Endodermal cell (in vitro differentiated cells): ENCODE results near the gene THAP10. TPM values are rescaled to one million over a fixed set of nuclear protein-coding genes. Genes with fewer than 3 reads are reported as not detected.
"Not testable (repeated sequence)": the region's sequence is repeated elsewhere in the genome, so short reads cannot be mapped to it uniquely, and the experiment has no call there.

Source experiments
- DNase-seq: peaks from one replicate; pipeline ENCODE4 v3.0.0-alpha.2; 2017
- H3K27ac ChIP-seq: 2 replicates; pipeline ENCODE4 v1.5.1; 2013; ENCODE audit warnings: mild to moderate bottlenecking, low read depth, low read length, moderate library complexity
- H3K27me3 ChIP-seq: 2 replicates; pipeline ENCODE4 v1.6.1; 2013; ENCODE audit warnings: mild to moderate bottlenecking, low read length, moderate library complexity; ENCODE audit not compliant: insufficient read depth, control insufficient read depth, poor library complexity, severe bottlenecking
- H3K36me3 ChIP-seq: 2 replicates; pipeline ENCODE4 v1.7.0; 2013; ENCODE audit warnings: mild to moderate bottlenecking, low read length, moderate library complexity; ENCODE audit not compliant: control insufficient read depth, insufficient read depth
- H3K4me1 ChIP-seq: one replicate; pipeline ENCODE4 v1.7.0; 2013; ENCODE audit warnings: low read length; ENCODE audit not compliant: control insufficient read depth, insufficient read depth
- H3K4me3 ChIP-seq: 2 replicates; pipeline ENCODE4 v1.5.1; 2013; ENCODE audit warnings: mild to moderate bottlenecking, low read length, moderate library complexity
- H3K9ac ChIP-seq: 2 replicates; pipeline ENCODE4 v1.6.1; 2013; ENCODE audit warnings: mild to moderate bottlenecking, low read length, moderate library complexity; ENCODE audit not compliant: poor library complexity, severe bottlenecking; ENCODE audit errors: extremely low read depth
- H3K9me3 ChIP-seq: 2 replicates; pipeline ENCODE4 v1.6.1; 2013; ENCODE audit warnings: mild to moderate bottlenecking, low read length, moderate library complexity; ENCODE audit not compliant: control insufficient read depth
- H3K27ac Mint-ChIP-seq: 2 replicates; pipeline ENCODE4 v1.8.0; 2020; ENCODE audit warnings: mixed read lengths
- H3K27me3 Mint-ChIP-seq: 2 replicates; pipeline ENCODE4 v1.8.0; 2021; ENCODE audit warnings: mild to moderate bottlenecking, mixed read lengths; ENCODE audit not compliant: insufficient read depth
- H3K36me3 Mint-ChIP-seq: 2 replicates; pipeline ENCODE4 v1.8.0; 2020; ENCODE audit warnings: low read depth, mixed read lengths
- H3K4me1 Mint-ChIP-seq: 2 replicates; pipeline ENCODE4 v1.8.0; 2020; ENCODE audit warnings: mixed read lengths
- H3K4me3 Mint-ChIP-seq: 2 replicates; pipeline ENCODE4 v1.8.0; 2020; ENCODE audit warnings: mild to moderate bottlenecking, moderate library complexity, mixed read lengths
- H3K9me3 Mint-ChIP-seq: 2 replicates; pipeline ENCODE4 v1.8.0; 2020; ENCODE audit warnings: mild to moderate bottlenecking, mixed read lengths
- WGBS, 2 experiments: methylation state at CpG; one replicate each; pipeline versions ENCODE4 v1.1.5 to v1.1.7; 2013; ENCODE audit warnings: missing lambda C conversion rate in 2 of 2, mixed read lengths in 1 of 2; ENCODE audit not compliant: insufficient coverage in 1 of 2, insufficient read length in 1 of 2; 5-methylcytosine and 5-hydroxymethylcytosine counted together
- total RNA-seq, 2 donors: library from RNA; stranded (reverse); fragmentation: NEBNext Ultra II Directional in 1 of 2; extraction: Animal tissue kit (Norgen Biotek cat#: 25700) in 1 of 2; gene quantifications; 2 replicates in 1 of 2; 3 replicates in 1 of 2; pipeline ENCODE4 v1.2.1, GENCODE V29; 2021
- TF ChIP-seq, protein P1 (sequence below): fragments of 200-600 bp; sonication (generic); conservative IDR thresholded peaks from 2 replicates; pipeline ENCODE4 v1.5.0; 2021; ENCODE audit warnings: antibody characterized with exemption, mild to moderate bottlenecking

THAP10 gene
- total RNA-seq, 2 donors from 2014 or later: 2.4 to 6.1 TPM

DNA sequence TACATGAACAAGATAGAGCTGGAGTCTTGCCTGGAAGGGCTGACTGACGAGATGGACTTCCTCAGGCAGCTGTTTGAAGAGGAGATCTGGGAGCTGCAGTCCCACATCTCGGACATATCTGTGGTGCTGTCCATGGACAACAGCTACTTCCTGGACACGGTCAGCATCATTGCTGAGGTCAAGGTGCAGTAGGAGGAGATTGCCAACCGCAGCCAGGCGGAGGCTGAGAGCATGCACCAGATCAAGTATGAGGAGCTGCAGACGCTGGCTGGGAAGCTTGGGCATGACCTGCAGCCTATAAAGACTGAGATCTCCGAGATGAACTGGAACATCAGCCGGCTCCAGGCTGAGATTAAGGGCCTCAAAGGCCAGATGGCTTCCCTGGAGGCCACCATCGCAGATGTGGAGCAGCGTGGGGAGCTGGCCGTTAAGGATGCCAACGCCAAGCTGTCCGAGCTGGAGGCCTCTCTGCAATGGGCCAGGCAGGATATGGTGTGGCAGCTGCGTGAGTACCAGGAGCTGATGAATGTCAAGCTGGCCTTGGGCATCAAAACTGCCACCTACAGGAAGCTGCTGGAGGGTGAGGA, 32.8 kb downstream of the THAP10 start:
- Histone ChIP-seq H3K27ac (no peak overlapping the region), H3K36me3 (no peaks in the 10 kb centered on the region), H3K4me1 (no peaks in the 10 kb centered on the region), H3K27me3 (no peaks in the 10 kb centered on the region), H3K9me3 (no peaks in the 10 kb centered on the region), H3K9ac (no peak overlapping the region), H3K4me3 (no peak overlapping the region)
- Mint-ChIP-seq H3K27me3 (peaks cover 8% of the 10 kb centered on the region), H3K4me3 (no peak overlapping the region), H3K27ac (no peak overlapping the region), H3K9me3 (no peaks in the 10 kb centered on the region), H3K4me1 (peaks cover 4% of the 10 kb centered on the region), H3K36me3 (no peaks in the 10 kb centered on the region)
- TF ChIP-seq, protein P1, sequence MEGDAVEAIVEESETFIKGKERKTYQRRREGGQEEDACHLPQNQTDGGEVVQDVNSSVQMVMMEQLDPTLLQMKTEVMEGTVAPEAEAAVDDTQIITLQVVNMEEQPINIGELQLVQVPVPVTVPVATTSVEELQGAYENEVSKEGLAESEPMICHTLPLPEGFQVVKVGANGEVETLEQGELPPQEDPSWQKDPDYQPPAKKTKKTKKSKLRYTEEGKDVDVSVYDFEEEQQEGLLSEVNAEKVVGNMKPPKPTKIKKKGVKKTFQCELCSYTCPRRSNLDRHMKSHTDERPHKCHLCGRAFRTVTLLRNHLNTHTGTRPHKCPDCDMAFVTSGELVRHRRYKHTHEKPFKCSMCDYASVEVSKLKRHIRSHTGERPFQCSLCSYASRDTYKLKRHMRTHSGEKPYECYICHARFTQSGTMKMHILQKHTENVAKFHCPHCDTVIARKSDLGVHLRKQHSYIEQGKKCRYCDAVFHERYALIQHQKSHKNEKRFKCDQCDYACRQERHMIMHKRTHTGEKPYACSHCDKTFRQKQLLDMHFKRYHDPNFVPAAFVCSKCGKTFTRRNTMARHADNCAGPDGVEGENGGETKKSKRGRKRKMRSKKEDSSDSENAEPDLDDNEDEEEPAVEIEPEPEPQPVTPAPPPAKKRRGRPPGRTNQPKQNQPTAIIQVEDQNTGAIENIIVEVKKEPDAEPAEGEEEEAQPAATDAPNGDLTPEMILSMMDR: no peak
- DNase-seq: no peak
- WGBS, 2 experiments: 93 to 94% methylated on average over 12 to 14 of the region's 14 CpGs

GRCh38 chr15:70858614-70859321, 33.5 kb downstream of the THAP10 start:
- 93 to 96% methylated on average over 4 to 9 of the region's 9 CpGs for WGBS, 2 experiments
- H3K4me1 Mint-ChIP-seq, H3K9ac ChIP-seq, H3K4me3 Mint-ChIP-seq, H3K27ac Mint-ChIP-seq, H3K9me3 ChIP-seq, H3K9me3 Mint-ChIP-seq, H3K4me1 ChIP-seq, H3K4me3 ChIP-seq, H3K36me3 Mint-ChIP-seq, H3K27me3 Mint-ChIP-seq, H3K27ac ChIP-seq, H3K27me3 ChIP-seq, H3K36me3 ChIP-seq, DNase-seq: not testable (repeated sequence)

GRCh38 chr15:70857562-70858285, 34.5 kb downstream of the THAP10 start:
- Histone ChIP-seq H3K4me1 (no peaks in the 10 kb centered on the region), H3K9me3 (no peaks in the 10 kb centered on the region), H3K27me3 (no peaks in the 10 kb centered on the region), H3K9ac (no peak overlapping the region), H3K36me3 (no peaks in the 10 kb centered on the region), H3K27ac (no peak overlapping the region), H3K4me3 (no peak overlapping the region)
- 91 to 100% methylated on average over 2 to 3 of the region's 3 CpGs for WGBS, 2 experiments
- peaks cover 12% of the 10 kb centered on the region for H3K4me1 Mint-ChIP-seq
- no peaks in the 10 kb centered on the region for H3K36me3 Mint-ChIP-seq
- TF ChIP-seq, protein P1: no peak
- peaks cover 8% of the 10 kb centered on the region for H3K27me3 Mint-ChIP-seq
- no peak overlapping the region for H3K4me3 Mint-ChIP-seq
- H3K27ac Mint-ChIP-seq: no peak overlapping the region
- no peaks in the 10 kb centered on the region for H3K9me3 Mint-ChIP-seq
- no peak for DNase-seq
